Activated T-cell treated with anti-CD3 and anti-CD28 coated beads, Interleukin-2, amount 50 U/mL, for 24 hours (primary cell): ENCODE results near the gene MISP3.
A peak's percentile ranks its signal among the peaks of the same experiment; 100 is the strongest.

Experiments
- DNase-seq: peaks from one replicate; pipeline ENCODE4 v3.0.0-alpha.2; 2020
- H3K27ac Mint-ChIP-seq: 2 replicates; pipeline ENCODE4 v1.8.0; 2020; ENCODE audit warnings: mild to moderate bottlenecking, mixed read lengths
- H3K27me3 Mint-ChIP-seq: 2 replicates; pipeline ENCODE4 v1.8.0; 2020; ENCODE audit warnings: mixed read lengths
- H3K36me3 Mint-ChIP-seq: 2 replicates; pipeline ENCODE4 v1.8.0; 2020; ENCODE audit warnings: low read depth, mixed read lengths
- H3K4me1 Mint-ChIP-seq: 2 replicates; pipeline ENCODE4 v1.8.0; 2020; ENCODE audit warnings: low read depth, mixed read lengths
- H3K4me3 Mint-ChIP-seq: 2 replicates; pipeline ENCODE4 v1.8.0; 2020; ENCODE audit warnings: mild to moderate bottlenecking, moderate library complexity, mixed read lengths
- H3K9me3 Mint-ChIP-seq: 2 replicates; pipeline ENCODE4 v1.8.0; 2020; ENCODE audit warnings: mixed read lengths

The MISP3 gene

GRCh38 chr19:14081797-14082674 lies 9.4 kb downstream of the MISP3 start:
- Mint-ChIP-seq H3K9me3 (no peaks in the 10 kb centered on the region), H3K4me3 (peak overlapping the region; percentile 89), H3K27ac (peak overlapping the region; percentile 94), H3K36me3 (peaks cover 15% of the 10 kb centered on the region), H3K27me3 (no peaks in the 10 kb centered on the region), H3K4me1 (peaks cover 19% of the 10 kb centered on the region)
- DNase-seq, result no peak

- DNase-seq, result no peak
- Mint-ChIP-seq H3K4me1 (peaks cover 19% of the 10 kb centered on the region), H3K27me3 (no peaks in the 10 kb centered on the region), H3K27ac (no peak overlapping the region), H3K4me3 (peak overlapping the region; percentile 5), H3K9me3 (no peaks in the 10 kb centered on the region), H3K36me3 (peaks cover 19% of the 10 kb centered on the region)
Measured at GRCh38 chr19:14082675-14082960, 10.0 kb downstream of the MISP3 start.

DNA sequence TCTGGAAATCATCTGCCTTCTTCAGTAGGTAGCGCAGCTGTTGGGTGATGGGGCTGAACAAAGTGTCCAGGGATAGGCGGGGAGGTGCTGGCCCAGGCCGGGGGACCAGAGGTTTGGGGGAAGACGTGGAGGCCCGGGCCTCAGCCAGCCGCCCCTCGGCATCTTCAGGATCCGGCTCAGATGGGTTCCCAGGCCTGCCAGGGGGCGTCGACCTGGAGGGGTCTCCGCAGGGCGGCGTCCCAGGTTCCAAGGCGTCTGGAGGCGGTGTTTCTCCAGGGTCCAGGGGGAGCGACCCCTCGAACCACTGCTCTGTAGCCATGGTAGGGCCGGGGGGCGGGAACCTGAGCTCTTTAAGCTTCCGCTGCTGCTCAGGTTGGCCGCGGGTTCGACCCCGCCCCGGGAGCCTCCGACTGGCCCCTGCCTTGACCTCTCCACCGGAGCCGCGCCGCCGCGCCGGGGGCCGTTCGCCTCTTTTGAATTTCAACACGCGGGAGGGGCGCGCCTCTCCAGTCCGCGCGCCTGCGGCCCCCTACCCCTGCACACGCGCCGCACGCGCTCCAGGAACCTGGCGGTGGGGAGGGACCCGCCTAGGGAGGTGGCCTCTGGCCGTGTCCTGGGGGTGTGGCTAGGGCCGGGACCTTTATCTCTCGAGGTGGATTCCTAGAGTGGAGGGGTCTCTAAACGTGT lies 12.9 kb downstream of the MISP3 start, which contains the start of gene C19orf67:
C19orf67 (minus strand) TSS at position 475 of the 687 bp plus-strand sequence; CDS start at position 319, 156 bp downstream.
- Mint-ChIP-seq H3K36me3 (peaks cover 38% of the 10 kb centered on the region), H3K4me3 (no peak within 1 kb of the TSS), H3K27ac (peak within 1 kb of the TSS; percentile 17), H3K4me1 (peaks cover 28% of the 10 kb centered on the region), H3K27me3 (no peaks in the 10 kb centered on the region), H3K9me3 (no peaks in the 10 kb centered on the region)
- no peak for DNase-seq

DNA sequence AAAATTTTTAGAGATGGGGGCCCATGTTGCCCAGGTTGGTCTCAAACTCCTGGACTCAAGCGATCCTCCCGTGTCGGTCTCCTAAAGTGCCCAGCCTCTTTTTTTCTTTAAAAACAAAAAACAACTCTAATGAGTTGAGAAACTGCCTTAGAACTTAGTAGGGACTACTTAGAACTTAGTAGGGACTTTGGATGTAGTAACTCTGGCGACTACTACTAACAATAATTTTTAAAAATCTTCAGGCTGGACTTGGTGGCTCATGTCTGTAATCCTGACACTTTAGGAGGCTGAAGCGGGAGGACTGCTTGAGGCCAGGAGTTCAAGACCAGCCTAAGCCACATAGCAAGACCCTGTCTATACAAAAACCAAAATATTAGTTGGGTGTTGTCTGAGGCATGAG lies 13.5 kb downstream of the MISP3 start:
- DNase-seq, result no peak
- peaks cover 25% of the 10 kb centered on the region for H3K4me1 Mint-ChIP-seq
- peaks cover 36% of the 10 kb centered on the region for H3K36me3 Mint-ChIP-seq
- no peak overlapping the region for H3K4me3 Mint-ChIP-seq
- H3K27me3 Mint-ChIP-seq, result no peaks in the 10 kb centered on the region
- H3K9me3 Mint-ChIP-seq, result no peaks in the 10 kb centered on the region
- peak overlapping the region; percentile 14 for H3K27ac Mint-ChIP-seq

DNA sequence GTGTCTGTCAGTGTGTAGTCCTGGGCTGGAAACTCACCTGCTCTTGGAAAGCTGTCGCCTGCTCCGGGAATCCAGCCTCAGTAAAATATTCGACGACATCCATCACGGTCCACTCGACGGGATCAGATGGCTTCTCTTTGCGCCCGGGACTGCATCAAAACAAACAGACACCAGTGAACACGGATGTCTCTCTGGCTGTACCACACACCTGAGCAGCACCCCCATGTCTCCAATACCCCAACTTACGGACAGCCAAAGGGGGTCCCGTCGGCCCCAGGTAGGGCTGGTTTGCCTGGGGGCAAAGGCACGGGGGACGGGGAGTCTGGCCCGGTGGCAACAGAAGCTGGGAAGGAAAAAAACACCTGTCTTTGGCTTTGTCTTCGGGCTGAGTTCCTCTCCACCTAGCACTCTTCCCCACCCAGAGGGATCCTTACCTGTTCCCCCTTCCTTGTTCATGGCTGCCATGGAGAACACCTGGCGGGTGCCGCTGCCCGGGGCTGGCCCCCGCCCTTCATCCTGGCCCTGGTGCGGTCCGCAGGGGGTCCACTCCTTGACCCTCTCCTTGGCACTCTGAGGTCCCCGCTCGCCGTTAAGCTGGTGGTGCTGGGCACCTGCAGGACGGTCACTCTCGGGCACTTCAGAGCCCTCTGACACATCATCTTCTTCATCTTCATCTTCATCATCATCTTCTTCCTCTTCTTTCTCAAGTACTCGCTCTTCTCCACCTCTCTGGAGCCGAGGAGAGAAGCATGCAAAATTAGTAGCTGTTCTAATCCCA lies 16.2 kb downstream of the MISP3 start:
- DNase-seq, result no peak
- peak overlapping the region; percentile 76 for H3K27ac Mint-ChIP-seq
- H3K36me3 Mint-ChIP-seq, result peaks cover 48% of the 10 kb centered on the region
- peaks cover 9% of the 10 kb centered on the region for H3K9me3 Mint-ChIP-seq
- H3K4me3 Mint-ChIP-seq, result peak overlapping the region; percentile 77
- H3K4me1 Mint-ChIP-seq, result peaks cover 26% of the 10 kb centered on the region
- H3K27me3 Mint-ChIP-seq, result no peaks in the 10 kb centered on the region

GRCh38 chr19:14089412-14089661 lies 16.8 kb downstream of the MISP3 start:
- peaks cover 48% of the 10 kb centered on the region for H3K36me3 Mint-ChIP-seq

DNA sequence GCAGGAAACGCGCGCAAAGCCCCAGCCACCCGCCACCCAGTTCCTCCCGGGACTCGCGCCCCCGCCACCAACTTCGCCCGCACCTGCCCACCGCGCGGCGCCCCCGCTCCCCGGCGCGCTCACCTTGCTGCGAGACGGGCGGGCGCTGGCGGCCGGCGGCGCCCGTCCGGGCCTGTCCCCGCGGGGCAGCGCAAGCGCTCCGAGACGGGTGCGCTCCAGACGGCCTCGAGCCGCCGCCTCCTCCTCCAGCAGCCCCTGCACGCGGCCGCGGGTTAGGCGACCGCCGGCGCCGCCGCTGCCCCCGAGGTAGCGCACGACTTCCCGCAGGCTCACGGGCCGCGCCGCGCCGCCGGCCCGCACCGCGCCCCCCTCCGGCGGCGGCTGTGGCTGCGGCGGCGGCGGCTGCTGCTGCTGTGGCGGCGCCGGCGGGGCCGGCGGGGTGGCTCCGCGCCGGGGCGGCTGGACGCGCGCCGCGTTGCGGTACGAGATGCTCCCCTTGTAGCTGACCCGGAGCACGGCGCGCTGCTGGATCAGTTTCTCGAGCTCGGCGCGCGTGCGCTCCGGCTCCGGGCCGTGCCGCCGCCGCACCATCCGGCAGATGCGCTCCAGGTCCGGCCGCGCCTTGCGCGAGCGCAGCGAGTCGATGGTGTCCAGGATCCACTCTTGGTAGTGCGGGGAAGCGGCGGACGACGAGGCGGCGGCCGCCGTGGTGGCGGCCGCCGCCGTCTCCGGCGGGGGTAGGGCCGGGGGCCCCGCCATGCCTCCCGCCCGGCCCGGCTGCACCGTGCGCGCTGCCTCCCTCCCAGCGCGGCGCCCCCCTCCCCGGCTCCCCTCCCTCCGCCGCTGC lies 17.3 kb downstream of the MISP3 start:
- Mint-ChIP-seq H3K9me3 (peaks cover 9% of the 10 kb centered on the region), H3K4me1 (peaks cover 30% of the 10 kb centered on the region), H3K27ac (peak overlapping the region; percentile 76), H3K4me3 (peak overlapping the region; percentile 80), H3K36me3 (peaks cover 48% of the 10 kb centered on the region), H3K27me3 (no peaks in the 10 kb centered on the region)
- peak; percentile 75 for DNase-seq

More at GRCh38 chr19:14089412-14089661, 16.8 kb downstream of the MISP3 start:
- Mint-ChIP-seq H3K4me3 (peak overlapping the region; percentile 77), H3K9me3 (peaks cover 9% of the 10 kb centered on the region), H3K4me1 (peaks cover 26% of the 10 kb centered on the region), H3K27ac (peak overlapping the region; percentile 76), H3K27me3 (no peaks in the 10 kb centered on the region)
- DNase-seq, result no peak

DNA sequence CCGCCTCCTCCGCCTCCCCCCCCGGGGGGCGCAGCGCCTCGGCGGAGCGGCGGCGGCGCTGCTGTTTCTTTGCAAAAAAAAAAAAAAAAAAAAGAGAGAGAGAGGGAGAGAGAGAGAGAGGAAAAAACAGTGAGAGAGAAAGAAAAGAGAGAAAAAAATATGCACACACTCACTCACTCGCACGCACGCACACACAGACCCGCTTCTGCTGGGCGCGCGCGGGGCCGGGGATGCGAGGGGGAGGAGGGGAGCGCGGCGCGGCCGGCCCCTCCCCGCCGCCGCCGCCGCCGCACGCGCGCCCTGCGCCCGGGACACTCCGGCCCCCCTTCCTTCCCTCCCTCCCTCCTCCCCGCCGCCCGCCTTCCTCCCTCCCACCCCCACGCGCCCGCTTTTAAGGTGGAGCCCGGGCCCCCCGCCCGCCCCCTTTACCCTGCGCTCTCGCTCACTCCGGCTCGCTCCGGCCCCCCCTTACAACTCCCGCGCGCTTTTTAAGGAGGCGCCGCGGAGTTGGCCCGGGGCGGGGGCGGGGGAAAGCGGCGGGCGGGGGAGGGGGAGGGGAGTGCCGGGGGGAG lies 18.0 kb downstream of the MISP3 start, which contains the start of gene SAMD1:
SAMD1 (minus strand) TSS at position 243 of the 572 bp plus-strand sequence.
- peaks cover 30% of the 10 kb centered on the region for H3K4me1 Mint-ChIP-seq
- H3K9me3 Mint-ChIP-seq, result peaks cover 9% of the 10 kb centered on the region

DNA sequence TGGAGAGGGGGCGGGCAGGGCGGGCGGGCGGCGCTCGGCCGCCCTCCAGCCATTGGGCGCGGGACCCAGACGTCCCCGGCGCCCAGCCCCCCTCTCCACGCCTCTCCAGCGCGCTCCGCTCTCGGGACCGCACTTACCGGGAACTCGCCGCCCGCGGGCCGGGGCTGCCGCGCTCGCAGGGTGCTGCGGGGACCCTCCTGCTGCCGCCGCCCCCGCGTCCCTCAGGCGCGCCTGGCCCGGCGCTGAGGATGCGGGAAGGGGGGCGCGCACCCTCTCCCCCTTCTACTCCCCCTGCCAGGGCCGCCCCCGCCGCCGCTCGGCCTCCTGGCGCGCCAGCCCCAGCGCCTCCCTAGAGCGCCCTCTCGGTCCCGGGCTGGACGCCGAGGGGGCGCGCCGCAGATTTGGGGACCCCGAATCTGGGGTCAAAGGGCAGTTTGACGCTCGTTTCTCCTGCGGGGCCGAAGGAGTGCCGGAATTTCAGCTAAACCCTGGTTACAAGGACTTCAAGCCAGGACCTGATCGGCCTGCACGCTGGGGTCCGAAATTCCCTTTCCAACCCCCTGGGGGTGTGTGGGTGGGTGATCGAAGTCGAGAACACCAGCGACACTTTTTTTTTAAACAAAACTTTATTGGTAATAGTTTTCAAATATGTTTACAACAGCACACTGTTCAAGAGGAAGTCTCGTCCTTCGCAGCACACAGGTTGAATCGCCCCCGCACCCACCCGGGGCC lies 18.7 kb downstream of the MISP3 start:
- Mint-ChIP-seq H3K27ac (peak overlapping the region; percentile 98), H3K9me3 (peaks cover 9% of the 10 kb centered on the region), H3K4me3 (peak overlapping the region; percentile 92), H3K4me1 (peaks cover 30% of the 10 kb centered on the region), H3K36me3 (peaks cover 46% of the 10 kb centered on the region), H3K27me3 (no peaks in the 10 kb centered on the region)
- DNase-seq, result peak; percentile 87

More for the DNA sequence above, 18.0 kb downstream of the MISP3 start, which contains the start of gene SAMD1:
- Mint-ChIP-seq H3K27ac (peak within 1 kb of the TSS; percentile 98), H3K36me3 (peaks cover 46% of the 10 kb centered on the region), H3K4me3 (peak within 1 kb of the TSS; percentile 92), H3K27me3 (no peaks in the 10 kb centered on the region)
- peak; percentile 85 for DNase-seq

DNA sequence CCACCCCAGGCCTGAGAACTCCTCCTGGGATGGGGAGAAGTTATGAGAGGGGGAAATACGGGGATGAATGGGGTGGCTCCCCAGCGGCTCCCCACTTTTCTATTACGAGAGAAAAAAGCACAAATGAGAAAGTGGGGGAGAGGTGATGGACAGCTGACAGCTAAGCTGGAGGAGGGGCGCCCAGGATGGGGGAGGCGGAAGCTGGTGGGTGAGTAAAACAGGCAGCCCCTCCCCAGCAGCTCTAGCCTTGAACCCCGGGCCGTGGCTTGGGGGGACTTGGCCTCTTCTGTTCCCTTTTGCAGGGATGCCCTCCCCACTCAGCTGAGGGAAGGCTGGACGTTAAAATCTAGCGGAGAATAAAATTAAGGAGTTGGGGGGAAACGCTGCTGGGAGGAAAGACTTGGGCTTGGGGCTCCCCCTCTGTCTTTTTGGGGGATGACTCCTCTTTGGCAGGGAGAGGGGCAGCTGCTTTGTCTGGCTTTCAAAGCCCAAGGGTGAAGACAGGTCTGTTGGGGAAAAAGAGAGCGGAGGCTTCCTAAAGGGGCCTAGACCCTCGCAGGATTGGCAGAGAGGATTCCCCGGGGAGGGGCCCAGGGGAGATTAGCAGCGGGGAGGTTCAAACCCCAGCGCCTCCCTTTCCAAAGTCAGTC lies 19.4 kb downstream of the MISP3 start:
- Mint-ChIP-seq H3K4me1 (peaks cover 30% of the 10 kb centered on the region), H3K27ac (peak overlapping the region; percentile 98), H3K27me3 (no peaks in the 10 kb centered on the region), H3K36me3 (peaks cover 46% of the 10 kb centered on the region), H3K4me3 (peak overlapping the region; percentile 92), H3K9me3 (peaks cover 9% of the 10 kb centered on the region)
- DNase-seq, result no peak

GRCh38 chr19:14093117-14093823 lies 20.7 kb downstream of the MISP3 start:
- DNase-seq, result no peak
- peaks cover 9% of the 10 kb centered on the region for H3K9me3 Mint-ChIP-seq
- no peak overlapping the region for H3K27ac Mint-ChIP-seq
- H3K36me3 Mint-ChIP-seq, result peaks cover 47% of the 10 kb centered on the region
- H3K27me3 Mint-ChIP-seq, result no peaks in the 10 kb centered on the region
- peaks cover 27% of the 10 kb centered on the region for H3K4me1 Mint-ChIP-seq
- peak overlapping the region; percentile 27 for H3K4me3 Mint-ChIP-seq

DNA sequence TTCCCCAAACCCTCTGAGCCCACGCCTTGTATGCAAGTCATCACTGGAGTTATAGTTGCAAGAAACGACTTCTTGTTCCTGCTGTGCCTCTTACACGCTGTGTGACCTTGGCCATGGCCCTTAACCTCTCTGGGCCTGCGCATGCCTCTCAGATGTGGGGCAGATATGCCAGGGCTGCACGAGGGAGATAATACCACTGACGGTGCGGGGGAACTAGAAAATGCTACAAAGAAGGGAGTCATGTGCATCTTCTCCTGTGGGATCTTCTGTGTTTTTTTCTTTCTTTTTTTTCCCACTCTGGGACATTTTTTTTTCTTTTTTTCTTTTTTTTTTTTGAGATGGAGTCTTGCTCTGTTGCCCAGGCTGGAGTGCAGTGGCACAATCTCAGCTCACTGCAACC lies 22.3 kb downstream of the MISP3 start:
- Mint-ChIP-seq H3K9me3 (peaks cover 9% of the 10 kb centered on the region), H3K4me1 (peaks cover 17% of the 10 kb centered on the region), H3K36me3 (peaks cover 35% of the 10 kb centered on the region), H3K27me3 (no peaks in the 10 kb centered on the region), H3K27ac (no peak overlapping the region), H3K4me3 (no peak overlapping the region)
- DNase-seq, result no peak
